Activated CD4-positive, alpha-beta T cell treated with anti-CD3 and anti-CD28 coated beads, Interleukin-2, amount 50 U/mL, for 1 hour (primary cell): ENCODE measurements around the gene ANKRD26.
A peak's percentile ranks its signal among the peaks of the same experiment; 100 is the strongest.
"Not testable (repeated sequence)": the region's sequence is repeated elsewhere in the genome, so short reads cannot be mapped to it uniquely, and the experiment has no call there.

Experiments
- DNase-seq: peaks from one replicate; pipeline ENCODE4 v3.0.0-alpha.2; 2020

Gene ANKRD26

DNA sequence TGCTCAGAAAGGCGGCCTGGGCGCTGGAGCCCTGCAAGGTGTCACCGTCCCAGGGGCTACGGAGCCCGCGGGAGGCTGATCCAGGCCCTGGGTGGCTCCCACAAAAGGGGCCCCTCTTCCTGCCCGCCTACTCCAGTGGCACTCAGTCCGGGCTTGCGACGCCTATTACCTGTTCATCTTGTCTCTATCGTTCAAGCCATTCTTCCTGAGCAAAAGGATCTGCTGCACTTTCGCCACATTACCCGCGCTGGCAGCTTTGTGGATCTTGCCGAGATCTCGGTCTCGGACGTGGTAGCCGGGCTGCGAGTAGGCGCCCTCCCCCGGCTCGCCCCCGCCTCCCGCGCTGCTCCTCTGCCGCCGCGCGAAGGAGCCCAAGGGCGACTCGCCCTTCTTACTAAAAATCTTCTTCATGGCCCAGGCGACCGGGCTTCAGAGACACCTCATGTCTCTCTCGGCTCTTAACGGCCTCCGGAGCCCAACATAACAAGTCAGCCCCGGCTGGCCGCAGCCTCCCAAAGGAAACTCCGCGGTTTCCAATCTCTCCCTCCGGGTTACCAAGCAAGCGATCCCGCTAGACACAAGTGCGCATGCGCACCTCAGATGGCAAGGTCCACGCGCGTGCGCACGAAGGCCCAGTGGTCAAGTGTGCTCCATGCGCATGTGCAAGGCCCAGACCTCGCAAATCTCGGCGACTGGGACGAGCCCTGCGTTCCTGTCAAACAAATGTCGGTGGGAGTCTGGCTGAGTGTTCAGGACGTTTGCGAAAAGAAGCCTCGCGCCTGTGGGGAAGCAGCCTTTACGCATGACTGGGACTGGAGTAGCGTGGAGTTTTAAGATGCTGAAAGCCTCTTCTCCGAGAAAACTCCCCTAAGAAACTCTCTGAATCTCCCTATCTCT is at the start of gene ANKRD26:
TSS of gene ANKRD26 (minus strand) at position 579 of the 897 bp plus-strand sequence. CDS start at position 411, 168 bp downstream.
- DNase-seq: peak; percentile 95

DNA sequence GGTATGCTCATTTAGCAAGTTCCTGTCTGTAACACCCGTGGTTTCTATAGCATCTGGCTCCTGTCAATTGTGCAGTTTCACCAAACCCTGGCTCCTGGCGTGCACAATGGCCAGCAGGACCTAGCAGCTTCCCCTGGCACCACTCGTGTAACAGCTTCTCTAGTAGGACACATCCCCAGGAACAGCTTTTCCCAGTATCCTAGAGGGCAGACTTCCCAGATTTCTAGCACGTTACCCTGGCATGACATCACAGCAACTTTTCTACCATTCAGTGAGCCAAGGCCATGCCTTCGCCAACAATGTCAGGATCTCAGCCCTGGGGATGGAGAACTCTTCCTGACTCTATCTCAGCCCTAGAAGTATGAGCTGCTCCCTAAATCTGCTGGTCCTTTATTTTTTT is 47.4 kb upstream of the ANKRD26 start:
- DNase-seq: no peak

DNA sequence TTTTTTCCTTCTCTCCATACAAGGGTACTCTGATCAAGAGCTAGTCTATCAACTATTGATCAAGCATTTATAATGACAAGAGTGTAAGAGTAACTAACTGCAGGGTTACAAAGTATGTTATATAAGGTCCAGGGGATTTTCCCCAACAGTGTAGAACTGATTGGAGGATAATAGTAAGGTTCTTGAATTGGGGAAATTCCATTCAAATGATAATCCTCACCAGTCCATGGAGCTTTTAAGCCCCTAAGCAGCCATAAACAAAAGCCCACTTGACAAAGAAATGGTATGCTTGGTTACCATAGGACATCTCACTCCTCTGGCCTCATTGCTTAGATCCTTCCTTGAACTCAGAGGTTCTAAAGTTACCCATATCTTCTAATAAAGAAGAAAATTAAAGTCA is 45.6 kb upstream of the ANKRD26 start:
- no peak for DNase-seq

DNA sequence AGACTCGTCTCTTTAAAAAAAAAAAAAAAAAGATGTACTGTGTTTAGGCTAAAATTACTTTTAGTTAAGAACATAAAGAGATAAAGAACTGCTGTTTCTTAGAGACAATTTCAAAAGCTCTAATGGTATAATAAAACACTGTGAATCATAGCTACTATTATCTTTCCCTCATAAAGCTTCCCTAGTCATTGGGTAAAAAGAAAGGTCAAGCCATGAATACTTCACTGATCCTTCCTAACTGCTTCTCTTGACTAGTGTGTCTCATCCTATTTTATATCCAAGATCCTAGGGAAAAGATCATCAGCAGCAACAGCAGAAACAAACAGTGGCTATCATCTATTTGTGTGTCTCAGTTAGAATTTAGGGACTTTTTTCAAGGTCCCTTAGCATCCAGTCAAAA is 43.4 kb upstream of the ANKRD26 start:
- no peak for DNase-seq

DNA sequence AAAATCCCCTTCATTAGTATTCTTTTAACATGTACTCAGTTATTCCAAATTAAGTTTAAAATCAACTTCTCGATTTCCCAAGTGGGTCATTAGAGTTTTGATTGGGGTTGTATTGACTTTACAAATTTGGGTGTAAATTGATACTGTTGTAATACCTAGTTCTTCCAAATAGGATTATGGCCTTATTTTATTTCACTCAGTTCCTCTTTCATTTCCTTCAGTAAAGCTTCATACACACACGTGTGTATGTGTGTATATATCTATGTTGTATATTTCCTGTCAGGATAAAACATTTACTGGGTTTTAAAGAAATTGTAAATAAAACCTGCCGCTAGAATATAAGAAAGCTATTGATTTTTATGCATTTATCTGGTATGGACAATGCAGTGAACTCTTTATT is 38.0 kb upstream of the ANKRD26 start:
- DNase-seq: no peak

DNA sequence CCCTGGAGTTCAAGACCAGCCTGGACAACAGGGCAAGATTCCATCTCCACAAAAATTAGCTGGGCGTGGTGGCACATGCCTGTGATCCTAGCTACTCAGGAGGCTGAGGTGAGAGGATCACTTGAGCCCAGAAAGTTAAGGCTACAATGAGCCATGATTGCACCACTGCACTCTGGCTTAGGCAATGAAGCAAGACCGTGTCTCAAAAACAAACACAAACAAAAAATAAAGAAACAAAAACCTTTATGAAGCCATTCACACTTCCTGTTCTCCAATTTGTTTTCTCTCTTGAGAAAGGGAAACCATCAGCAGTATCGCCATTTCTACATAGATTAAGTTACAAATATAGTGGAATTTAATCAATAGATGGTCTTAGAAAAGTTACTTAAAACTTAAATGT is 34.1 kb upstream of the ANKRD26 start:
- no peak for DNase-seq

DNA sequence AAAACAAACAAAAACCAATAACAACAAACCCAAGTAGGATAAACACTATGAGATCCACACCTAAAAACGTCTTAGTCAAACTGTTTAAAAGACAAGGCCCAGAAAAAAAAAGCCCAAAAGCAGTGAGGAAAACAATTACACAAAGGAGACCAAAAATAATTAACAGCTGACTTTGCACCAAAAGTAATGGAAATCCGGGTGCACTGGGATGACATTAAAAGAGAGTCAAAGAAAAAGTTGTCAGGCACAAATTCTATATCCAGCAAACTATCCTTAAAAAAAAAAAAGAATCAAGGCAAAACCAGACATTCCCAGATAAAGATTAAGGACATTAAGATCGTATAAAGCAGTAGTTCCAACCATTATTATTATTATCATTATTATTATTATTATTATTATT is 7.9 kb upstream of the ANKRD26 start:
- DNase-seq: no peak

DNA sequence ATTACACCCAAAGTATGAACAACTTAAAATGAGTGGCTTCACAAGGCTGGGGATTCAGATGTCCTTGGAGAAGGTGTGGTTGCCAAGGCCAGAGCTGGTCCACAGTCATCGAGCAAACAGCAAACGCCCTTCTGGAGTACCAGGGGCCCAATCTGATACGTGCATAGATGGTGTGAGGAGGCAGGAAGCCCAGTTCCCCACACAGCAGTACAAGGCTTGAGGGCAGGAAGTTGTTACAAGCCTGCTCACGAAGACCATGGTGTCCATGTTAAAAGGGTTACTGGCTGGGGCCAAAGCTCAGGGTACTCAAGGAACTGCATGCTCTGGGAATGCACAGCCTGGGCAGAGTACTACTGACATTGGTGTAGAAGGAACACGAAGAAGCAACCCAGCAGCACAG is 4.6 kb upstream of the ANKRD26 start:
- DNase-seq: no peak

DNA sequence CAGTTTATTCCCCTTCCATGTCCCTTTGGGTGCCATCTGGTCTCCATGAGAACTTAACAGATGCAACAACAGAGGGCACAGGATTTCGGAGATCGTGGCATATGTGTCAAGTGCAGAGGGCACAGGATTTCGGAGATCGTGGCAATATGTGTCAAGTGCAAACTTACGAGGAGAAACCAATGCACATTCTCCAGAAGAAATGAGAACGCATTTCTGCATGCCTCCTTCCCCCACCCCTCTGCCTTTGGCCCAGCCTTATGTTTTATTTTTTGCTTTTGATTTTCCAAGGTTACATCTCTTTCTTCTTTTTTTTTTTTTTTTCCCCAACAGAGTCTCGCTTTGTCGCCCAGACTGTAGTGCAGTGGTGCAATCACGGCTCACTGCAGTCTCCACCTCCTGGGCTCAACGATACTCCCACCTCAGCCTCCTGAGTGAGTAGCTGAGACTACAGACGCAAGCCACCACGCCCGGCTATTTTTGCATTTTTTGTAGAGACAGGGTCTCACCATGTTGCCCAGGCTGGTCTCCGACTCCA is 586 bp upstream of the ANKRD26 start:
- peak; percentile 47 for DNase-seq

DNA sequence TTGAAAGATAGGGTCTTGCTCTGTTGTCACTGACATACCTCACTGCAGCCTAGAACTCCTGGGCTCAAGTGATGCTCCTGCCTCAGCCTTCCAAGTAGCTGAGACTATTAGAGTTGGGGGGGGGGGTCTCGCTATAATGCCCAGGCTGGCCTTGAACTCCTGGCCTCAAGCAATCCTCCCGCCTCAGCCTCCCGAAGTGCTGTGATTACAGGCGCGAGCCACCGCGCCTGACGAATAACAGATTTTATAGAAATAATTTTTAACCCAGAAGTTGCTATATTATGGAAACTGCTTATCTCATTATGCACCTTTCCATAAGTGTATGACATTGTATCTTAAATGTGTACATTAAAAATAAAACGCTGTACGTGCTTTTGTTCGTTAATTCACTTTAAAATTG is 846 bp downstream of the ANKRD26 start:
- no peak for DNase-seq

DNA sequence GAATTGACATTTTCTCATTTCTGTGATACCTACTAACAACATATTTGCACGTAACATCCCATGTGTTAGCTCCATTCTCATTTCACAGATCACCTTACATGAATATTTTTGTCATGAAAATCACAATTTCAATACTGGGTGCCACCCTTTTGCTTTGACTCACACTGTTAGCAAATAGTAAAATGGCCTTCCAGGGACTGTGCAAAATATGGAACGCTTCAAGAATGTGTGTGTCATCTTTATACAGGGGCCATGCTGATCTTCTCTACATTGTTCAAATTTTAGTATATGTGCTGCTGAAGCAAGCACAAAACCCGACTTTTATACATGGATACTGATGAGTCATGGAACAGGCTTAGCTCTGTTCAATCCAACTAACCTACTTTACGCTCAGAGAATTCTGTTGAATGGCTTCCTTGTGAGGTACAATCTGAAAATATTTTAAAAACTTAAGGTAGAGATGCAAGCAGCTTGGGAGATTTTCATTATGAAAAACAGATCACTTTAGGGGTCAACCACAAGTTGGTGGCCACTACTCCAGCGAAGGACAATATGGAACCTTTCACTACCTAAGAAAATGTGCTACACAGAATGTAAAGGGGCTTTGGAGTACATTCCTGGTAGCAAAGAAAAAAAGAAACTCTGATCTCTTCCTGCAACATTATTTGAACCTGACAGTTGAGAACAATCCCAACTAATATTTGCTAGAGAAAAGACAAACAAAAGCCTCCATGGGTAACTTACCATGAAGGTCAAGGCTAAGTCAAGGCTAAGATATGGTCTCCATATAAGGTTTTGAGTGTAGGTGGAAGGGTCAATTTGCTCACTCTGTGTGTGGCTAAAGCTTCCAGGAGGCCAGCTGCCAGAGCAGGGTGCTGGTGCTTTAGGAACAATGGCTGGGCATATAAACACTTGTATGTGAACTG is 11.9 kb downstream of the ANKRD26 start:
- no peak for DNase-seq

DNA sequence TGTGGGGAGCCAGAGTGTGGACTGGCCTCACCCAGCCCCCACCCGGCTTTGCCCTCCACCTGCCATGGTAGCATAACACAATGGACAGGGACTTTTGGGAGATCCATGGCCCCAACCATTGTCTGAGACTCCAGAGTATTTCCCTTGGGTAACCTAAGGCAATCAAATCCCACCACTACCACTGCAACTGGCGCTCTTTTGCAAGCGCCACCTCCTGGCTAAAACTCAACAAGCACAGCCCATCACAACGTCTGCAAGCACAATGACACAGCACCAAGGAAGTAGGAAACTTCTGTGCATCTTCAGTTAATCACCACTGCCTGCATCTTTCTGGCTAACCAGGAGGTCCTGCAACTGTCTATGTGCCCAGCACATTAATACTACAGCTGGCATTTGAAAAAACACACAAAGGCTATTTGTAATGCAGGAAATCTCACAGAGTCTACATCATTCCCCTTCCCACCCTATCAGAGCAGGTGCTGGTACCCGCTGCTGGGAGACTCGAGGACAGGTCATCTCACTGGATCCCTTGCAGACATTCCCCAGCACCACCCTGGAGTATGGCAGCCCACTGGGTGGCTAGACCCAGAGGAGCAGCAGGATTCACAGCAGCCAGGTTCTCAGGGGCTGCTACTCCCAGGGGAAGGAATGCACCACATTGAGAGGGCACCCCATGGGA is 27.7 kb downstream of the ANKRD26 start:
- no peak for DNase-seq

DNA sequence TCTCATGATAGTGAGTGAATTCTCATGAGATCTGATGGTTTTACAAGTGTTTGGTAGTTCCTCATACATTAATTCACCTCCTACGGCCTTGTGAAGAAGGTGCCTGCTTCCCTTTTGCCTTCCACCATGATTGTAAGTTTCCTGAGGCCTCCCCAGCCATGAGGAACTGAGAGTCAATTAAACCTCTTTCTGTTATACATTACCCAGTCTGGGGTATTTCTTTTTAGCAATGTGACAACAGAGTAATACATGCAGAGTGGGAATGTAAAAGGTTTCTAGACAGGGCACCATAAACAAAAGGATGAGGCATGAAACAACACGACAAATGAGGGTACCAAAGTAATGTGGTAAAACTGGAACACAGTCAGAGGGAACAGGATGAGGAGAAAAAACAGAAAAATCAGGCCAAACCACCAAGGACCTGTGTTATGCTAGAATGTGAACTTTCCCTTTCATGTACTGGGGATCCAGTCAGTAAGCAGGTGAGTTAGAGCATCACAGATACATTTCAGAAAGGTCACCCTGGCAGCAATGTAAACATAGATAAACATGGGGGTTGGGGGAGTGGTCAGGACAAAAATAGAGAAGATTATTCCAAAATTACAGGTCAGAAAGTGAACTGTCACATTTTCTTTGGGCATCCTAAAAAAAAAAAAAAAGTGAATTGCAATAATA is 31.9 kb downstream of the ANKRD26 start:
- DNase-seq: no peak

DNA sequence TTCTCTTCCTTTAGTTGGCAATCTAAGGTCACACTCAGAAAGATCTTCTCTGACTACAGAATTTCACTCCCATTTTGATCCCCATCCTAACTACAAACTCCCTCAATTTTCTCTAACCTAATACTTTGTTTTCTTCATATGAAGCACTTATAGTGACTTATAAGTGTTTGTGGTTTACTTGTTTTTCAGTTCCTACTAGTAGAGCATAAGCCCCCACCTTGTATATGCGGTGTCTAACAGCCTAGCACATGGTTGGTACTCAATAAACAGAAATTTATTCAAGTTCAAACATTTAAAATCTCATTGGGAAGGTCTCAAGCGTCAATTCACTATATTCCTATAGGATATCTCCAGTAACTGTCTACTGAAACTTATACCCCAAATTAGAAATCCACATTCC is 35.2 kb downstream of the ANKRD26 start:
- DNase-seq: no peak

DNA sequence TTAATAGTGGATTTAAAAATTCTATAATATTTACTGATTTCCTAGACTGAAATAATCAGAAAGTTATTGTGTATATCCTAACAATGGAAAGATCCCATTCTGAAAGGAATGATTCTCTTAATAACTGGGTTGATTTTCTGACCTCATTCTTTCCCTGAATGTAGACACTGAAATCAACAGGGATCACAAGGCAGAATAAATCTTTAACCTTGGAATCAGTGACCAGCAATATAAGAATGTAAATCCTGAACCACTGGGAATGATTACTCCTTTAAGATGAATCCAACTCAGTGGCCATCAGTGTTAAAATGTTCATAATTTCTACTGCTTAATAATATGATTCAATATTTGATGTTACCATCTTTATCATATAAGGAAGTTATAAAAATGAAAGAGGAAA is 47.6 kb downstream of the ANKRD26 start:
- no peak for DNase-seq

DNA sequence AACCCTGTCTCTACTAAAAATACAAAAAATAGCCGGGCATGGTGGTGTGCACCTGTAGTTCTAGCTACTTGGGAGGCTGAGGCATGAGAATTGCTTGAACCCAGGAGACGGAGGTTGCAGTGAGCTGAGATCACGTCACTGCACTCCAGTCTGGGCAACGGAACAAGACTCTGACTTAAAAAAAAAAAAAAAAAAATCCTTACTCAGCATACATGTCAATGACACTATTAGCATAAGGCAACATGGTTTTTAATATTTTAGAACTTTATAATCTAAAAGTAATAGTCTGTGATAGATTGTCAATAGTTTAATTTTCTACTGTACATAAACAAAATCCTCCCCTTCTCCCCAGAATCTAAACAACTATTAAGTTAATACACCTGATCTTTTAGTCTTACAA is 55.0 kb downstream of the ANKRD26 start:
- DNase-seq: not testable (repeated sequence)

DNA sequence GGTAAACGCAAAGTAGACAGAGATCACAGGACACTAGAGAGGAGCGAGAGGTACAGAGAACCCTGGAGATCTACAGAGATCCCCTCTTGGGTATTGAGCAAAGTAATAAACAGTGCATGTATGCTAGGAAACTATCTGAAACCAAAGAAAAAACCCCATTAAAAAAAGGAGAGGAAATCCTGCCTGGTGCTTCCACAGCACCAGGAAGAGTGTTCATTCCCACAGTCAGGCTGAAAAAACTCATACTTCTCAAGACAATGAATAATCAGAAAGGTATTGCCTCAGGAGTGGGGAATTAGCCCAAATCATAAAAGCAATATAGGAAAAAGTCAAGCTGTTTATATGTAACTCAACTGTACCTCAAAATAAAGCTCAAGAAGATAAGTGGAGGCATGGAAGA is 59.1 kb downstream of the ANKRD26 start:
- no peak for DNase-seq

DNA sequence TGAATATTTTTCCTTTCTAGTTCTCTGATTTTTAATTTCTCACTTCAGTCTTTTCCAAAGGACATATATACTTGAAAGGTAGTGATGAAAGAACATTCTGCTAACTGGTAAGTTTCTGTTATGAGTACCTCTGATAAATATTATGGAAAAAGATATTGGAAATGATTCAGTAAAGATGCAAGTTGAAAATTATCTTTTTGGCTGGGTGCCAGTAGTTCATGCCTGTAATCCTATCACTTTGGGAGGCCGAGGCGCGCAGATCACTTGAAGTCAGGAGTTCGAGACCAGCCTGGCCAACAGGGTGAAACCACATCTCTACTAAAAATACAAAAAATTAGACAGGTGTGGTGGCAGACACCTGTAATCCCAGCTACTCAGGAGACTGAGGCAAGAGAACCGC is 62.1 kb downstream of the ANKRD26 start:
- no peak for DNase-seq

DNA sequence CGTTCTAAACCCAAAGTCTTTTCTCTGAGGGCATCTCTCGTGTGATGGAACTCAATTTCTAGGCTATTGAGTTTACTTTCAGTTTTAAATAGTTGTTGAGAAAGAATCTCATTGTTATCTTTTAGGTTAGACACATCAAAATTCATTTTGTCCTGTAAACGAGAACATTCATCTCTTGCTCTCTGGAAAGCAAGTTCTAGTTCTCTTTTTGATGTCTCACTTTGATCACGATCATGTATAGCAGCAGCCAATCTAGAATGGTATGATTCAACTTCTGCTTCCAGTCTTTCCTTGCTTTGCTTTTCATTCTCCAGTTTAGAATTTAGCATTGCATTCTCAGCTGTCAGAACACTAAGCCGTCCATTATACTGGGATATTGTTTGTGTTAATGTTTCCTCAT is 65.1 kb downstream of the ANKRD26 start:
- DNase-seq: no peak

DNA sequence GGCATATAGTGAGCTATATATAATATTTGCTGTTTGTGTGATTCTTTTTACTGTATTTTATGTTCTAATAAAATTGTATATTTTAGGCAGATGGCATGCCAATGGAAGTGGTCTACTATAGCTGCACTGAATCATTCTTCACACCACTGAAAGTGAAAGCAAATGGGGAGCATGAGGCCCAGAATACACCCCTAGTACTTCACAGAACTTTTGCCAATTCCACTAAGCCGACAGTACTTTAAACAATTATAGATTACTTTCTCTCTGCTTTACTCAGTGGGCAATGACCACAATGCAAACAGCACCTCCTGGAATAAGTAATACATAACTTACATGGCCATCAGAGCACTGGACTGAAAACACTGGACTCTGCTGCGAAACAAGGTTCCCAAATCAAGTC is 70.2 kb downstream of the ANKRD26 start:
- DNase-seq: no peak

DNA sequence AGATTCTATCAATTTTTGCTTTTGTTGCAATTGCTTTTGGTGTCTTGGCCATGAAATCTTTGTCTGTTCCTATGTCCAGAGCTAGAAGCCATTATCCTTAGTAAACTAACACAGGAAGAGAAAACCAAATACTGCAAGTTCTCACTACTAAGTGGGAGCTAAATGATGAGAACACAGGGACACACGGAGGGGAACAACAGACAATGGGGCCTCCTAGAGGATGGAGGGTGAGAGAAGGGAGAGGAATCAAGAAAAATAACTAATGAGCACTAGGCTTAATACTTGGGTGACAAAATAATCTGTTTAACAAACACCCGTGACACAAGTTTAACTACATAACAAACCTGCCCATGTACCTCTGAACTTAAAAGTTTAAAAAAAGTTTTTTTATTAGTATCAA is 78.2 kb downstream of the ANKRD26 start:
- no peak for DNase-seq

DNA sequence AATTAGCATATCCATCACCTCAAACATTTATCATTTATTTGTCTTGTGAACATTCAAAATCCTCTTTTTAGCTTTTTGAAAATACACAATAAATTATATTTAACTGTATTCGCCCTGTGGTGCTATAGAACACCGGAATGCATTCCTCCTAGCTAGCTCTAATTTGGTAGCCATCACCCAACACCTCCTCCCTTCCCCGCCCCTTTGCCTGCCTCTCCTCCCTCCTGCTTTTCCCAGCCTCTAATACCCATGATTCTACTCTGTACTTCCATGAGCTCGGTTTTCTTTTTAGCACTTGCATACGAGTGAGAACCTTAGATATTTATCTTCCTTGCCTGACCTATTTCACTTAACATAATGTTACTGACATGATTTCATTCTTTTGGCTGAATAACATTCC is 80.1 kb downstream of the ANKRD26 start:
- no peak for DNase-seq
